Lower leg skin (tissue), 4 donors: ENCODE results near the gene FRAS1. TPM values are rescaled to one million over a fixed set of nuclear protein-coding genes. Genes with fewer than 3 reads are reported as not detected.
"Not testable (repeated sequence)": the region's sequence is repeated elsewhere in the genome, so short reads cannot be mapped to it uniquely, and the experiment has no call there.

Experiments used
- DNase-seq, 2 donors: peaks; one replicate each; pipeline ENCODE4 v3.0.0-alpha.2; 2019; ENCODE audit warnings: low spot score in 2 of 2
- H3K4me3 ChIP-seq: fragments of 200-600 bp; sonication (generic); 2 replicates; pipeline ENCODE4 v1.5.1; 2017; ENCODE audit warnings: mild to moderate bottlenecking, low read depth; ENCODE audit not compliant: poor library complexity, severe bottlenecking
- POLR2A ChIP-seq, 2 donors: fragments of 450-650 bp; IDR thresholded peaks; one replicate each; pipeline ENCODE4 v1.6.1; 2016 to 2017; ENCODE audit warnings: antibody characterized with exemption in 2 of 2, mild to moderate bottlenecking in 1 of 2, moderate library complexity in 1 of 2
- WGBS, 2 donors: methylation state at CpG; one replicate each; pipeline ENCODE4 v1.1.5; 2018; 5-methylcytosine and 5-hydroxymethylcytosine counted together
- intact Hi-C: fragments of 100-400 bp; cut with DNase I; formaldehyde crosslinking; loops from one replicate; pipeline ENCODE4 v1.15.0; 2023; ENCODE audit warnings: low total_unique reads
- total RNA-seq, 4 donors: library from RNA; depleted of rRNA; stranded (reverse); fragments of >200 nt; gene quantifications; one replicate each; pipeline ENCODE4 v1.1.0, GENCODE V29; 2016
- TF ChIP-seq, protein P1 (sequence below), 3 donors: fragments of 450-650 bp; IDR thresholded peaks; one replicate each; pipeline ENCODE4 v1.5.1; 2016; ENCODE audit warnings: antibody characterized with exemption in 3 of 3, mild to moderate bottlenecking in 3 of 3, moderate library complexity in 2 of 3

Gene FRAS1
- total RNA-seq, 4 donors from 2014 or later: 0.83 to 5.3 (median 3.0) TPM

DNA sequence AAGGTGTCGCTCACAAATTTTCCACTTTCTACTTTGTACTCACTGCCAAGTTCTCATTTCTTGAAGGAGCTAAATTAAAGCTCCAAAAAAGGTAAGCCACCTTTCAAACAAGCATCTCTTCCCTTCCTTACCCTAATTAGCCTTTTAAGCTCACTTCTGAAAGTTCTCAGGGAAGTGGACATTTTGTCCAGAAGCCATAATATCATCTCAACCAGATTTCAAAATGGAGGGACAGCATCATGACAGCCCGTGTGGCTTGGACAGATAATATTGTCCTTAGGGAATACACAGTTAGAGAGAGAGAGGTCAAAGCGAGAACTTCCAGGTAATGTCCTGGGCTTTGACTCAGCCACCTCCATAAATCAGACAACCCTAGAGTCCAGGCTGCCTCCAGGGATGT lies 400.6 kb downstream of the FRAS1 start:
- intact Hi-C loops: no loop called here
- no peak for DNase-seq
- no peak overlapping the region for H3K4me3 ChIP-seq
- 69 to 90% methylated on average over 3 of the region's 3 CpGs for WGBS, 2 donors
- no peak for TF ChIP-seq POLR2A (IDR thresholded peaks at IDR 0.05)
- TF ChIP-seq, protein P1, sequence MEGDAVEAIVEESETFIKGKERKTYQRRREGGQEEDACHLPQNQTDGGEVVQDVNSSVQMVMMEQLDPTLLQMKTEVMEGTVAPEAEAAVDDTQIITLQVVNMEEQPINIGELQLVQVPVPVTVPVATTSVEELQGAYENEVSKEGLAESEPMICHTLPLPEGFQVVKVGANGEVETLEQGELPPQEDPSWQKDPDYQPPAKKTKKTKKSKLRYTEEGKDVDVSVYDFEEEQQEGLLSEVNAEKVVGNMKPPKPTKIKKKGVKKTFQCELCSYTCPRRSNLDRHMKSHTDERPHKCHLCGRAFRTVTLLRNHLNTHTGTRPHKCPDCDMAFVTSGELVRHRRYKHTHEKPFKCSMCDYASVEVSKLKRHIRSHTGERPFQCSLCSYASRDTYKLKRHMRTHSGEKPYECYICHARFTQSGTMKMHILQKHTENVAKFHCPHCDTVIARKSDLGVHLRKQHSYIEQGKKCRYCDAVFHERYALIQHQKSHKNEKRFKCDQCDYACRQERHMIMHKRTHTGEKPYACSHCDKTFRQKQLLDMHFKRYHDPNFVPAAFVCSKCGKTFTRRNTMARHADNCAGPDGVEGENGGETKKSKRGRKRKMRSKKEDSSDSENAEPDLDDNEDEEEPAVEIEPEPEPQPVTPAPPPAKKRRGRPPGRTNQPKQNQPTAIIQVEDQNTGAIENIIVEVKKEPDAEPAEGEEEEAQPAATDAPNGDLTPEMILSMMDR (IDR thresholded peaks at IDR 0.05): no peak

DNA sequence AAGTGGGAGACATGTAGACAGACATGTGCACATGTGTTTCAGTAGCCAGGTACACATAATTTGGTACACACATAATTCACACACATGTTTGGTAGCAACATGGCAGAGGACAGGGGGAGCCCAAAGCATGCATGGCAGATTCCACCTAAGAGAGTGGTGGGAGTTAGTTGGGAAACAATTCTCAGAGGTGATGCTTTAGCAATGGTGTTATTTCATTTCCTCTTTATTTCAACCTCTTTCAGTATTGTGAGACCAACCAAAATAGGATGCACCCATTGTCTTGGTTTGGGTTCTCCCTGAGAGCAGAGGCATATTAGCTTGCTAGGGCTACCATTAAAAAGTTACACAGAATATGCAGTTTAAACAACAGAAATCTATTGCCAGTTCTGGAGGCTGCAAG lies 402.2 kb downstream of the FRAS1 start:
- no peak for DNase-seq
- no peak overlapping the region for H3K4me3 ChIP-seq
- TF ChIP-seq, protein P1 (IDR thresholded peaks at IDR 0.05): no peak
- no peak for TF ChIP-seq POLR2A (IDR thresholded peaks at IDR 0.05)
- intact Hi-C loops: no loop called here

DNA sequence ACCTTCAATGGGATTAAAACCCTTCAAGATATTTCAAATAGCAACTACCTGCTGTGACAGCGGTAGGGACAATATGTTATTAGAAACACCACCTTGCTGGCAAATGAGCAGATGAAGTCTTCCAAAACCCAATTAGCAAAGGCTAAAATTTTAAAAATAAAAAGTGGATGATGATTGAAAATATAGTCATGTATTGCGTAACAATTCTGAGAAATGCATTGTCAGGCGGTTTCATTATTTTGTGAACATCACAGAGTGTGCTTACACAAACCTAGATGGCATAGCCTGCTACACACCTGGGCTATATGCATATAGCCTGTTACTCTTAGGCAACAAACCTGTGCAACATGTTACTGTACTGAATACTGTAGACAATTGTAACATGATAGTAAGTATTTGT lies 403.2 kb downstream of the FRAS1 start:
- no peak overlapping the region for H3K4me3 ChIP-seq
- DNase-seq: no peak
- no peak for TF ChIP-seq POLR2A (IDR thresholded peaks at IDR 0.05)
- TF ChIP-seq, protein P1 (IDR thresholded peaks at IDR 0.05): no peak
- 87 to 89% methylated on average over 3 of the region's 3 CpGs for WGBS, 2 donors
- intact Hi-C loops: no loop called here

DNA sequence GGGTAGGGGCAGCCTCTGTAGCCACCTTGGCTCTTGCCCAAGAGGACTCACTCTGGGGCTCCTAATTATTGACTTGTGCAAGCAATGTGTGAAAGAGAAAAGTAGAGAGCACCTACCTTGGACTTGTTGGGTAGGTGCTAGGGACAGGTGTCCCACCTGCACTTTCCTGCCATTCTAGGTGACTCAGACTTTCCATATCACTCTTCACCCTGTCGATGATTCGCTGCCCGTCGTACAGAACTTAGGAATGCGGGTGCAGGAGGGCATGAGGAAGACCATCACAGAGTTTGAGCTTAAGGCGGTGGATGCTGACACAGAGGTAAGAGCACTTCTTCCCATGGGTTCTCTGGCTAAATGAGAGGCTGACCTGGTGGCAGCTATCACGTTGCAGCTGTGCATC lies 407.1 kb downstream of the FRAS1 start:
- TF ChIP-seq, protein P1 (IDR thresholded peaks at IDR 0.05): no peak
- no peak for TF ChIP-seq POLR2A (IDR thresholded peaks at IDR 0.05)

DNA sequence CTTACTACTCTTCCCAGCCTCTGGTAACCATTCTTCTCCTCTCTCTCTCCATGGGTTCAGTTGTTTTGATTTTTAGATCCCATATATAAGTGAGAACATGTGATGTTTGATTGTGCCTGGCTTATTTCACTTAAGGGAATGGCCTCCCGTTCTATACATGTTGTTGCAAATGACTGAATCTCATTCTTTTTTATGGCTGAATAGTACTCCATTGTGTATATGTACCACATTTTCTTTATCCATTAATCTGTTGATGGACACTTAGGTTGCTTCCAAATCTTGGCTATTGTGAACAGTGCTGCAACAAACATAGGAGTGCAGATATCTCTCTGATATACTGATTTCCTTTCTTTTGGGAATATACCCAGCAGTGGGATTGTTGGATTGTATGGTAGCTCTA lies 410.1 kb downstream of the FRAS1 start:
- WGBS, 2 donors: 93 to 96% methylated on average over 1 of the region's 1 CpG
- H3K4me3 ChIP-seq, intact Hi-C loops, DNase-seq: not testable (repeated sequence)

More for the DNA sequence above, 407.1 kb downstream of the FRAS1 start:
- 83 to 86% methylated on average over 7 of the region's 7 CpGs for WGBS, 2 donors
- no peak for DNase-seq
- H3K4me3 ChIP-seq: no peak overlapping the region
- intact Hi-C loops: no loop called here

DNA sequence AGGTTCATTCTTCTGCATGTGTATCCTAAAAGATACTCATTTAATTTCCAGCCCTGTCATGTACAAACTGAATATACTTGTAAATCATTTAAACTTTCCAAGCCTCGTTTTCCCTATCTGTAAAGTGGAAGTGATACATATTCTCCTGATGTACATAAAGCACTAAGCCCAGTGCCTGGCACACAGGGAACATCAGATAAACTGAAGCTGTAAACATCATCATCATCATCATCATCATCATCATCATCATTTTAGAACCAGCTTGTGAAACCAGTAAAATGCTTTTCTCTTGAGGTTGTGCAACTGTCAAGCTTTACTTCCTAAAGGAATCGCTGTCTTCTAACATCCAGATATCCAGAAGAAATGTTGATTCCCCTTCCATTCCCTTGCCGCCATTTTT lies 411.1 kb downstream of the FRAS1 start:
- 91 to 92% methylated on average over 3 of the region's 3 CpGs for WGBS, 2 donors
- intact Hi-C loops: no loop called here

More for the DNA sequence above, 411.1 kb downstream of the FRAS1 start:
- H3K4me3 ChIP-seq: no peak overlapping the region
- no peak for DNase-seq
- TF ChIP-seq, protein P1 (IDR thresholded peaks at IDR 0.05): no peak
- TF ChIP-seq POLR2A (IDR thresholded peaks at IDR 0.05): no peak
